B cell (primary cell): ENCODE data around the gene CBL. TPM values are rescaled to one million over a fixed set of nuclear protein-coding genes. Genes with fewer than 3 reads are reported as not detected.

Experiments used
- ATAC-seq: fragments of 200-7000 bp; cut with Tn5 transposase; one replicate; pipeline ENCODE4 v1.10.0; 2021; ENCODE audit warnings: low read depth, mild to moderate bottlenecking, moderate number of reproducible peaks, moderate library complexity
- CTCF ChIA-PET: fragments of 350-600 bp; sonication (Branson Sonifier 250); formaldehyde crosslinking; loops from one replicate; lab custom pipeline; 2021; ENCODE audit warnings: antibody characterized with exemption, inconsistent platforms; lab: Charles Lee
- POLR2A ChIA-PET: fragments of 350-600 bp; sonication (Branson Sonifier 250); formaldehyde crosslinking; loops from one replicate; lab custom pipeline; 2021; ENCODE audit warnings: antibody characterized with exemption; lab: Charles Lee
- DNase-seq: peaks from one replicate; pipeline ENCODE4 v3.0.0; 2013
- H2AFZ ChIP-seq: 2 replicates; pipeline ENCODE4 v1.6.1; 2012; ENCODE audit warnings: mild to moderate bottlenecking, low read depth, low read length; ENCODE audit not compliant: insufficient read depth, poor library complexity, severe bottlenecking
- H3K27ac ChIP-seq, 2 donors: 1 replicate in 1 of 2; 2 replicates in 1 of 2; pipeline ENCODE4 v1.5.1; 2012 to 2013; ENCODE audit warnings: low read length in 2 of 2, mild to moderate bottlenecking in 2 of 2, moderate library complexity in 1 of 2
- H3K27me3 ChIP-seq, 4 experiments: fragments of 200-600 bp in 1 of 4; sonication (generic) in 1 of 4; replicated peaks in 1 of 4; 1 replicate in 2 of 4; 2 replicates in 2 of 4; pipeline versions ENCODE4 v1.6.1 to v1.7.0; 2013 to 2016; ENCODE audit warnings: low read length in 3 of 4, mild to moderate bottlenecking in 2 of 4, mixed read lengths in 1 of 4, moderate library complexity in 1 of 4; ENCODE audit not compliant: insufficient read depth in 4 of 4, control insufficient read depth in 3 of 4; ENCODE audit errors: control extremely low read depth in 1 of 4
- H3K36me3 ChIP-seq, 2 experiments: replicated peaks in 1 of 2; 1 replicate in 1 of 2; 2 replicates in 1 of 2; pipeline versions ENCODE4 v1.6.1 to v1.7.1; 2013; ENCODE audit warnings: low read length in 1 of 2; ENCODE audit not compliant: insufficient read depth in 2 of 2, control insufficient read depth in 1 of 2; ENCODE audit errors: control extremely low read depth in 1 of 2, extremely low read depth in 1 of 2
- H3K4me1 ChIP-seq, 2 donors: fragments of 200-600 bp in 1 of 2; sonication (generic) in 1 of 2; 1 replicate in 1 of 2; 2 replicates in 1 of 2; pipeline versions ENCODE4 v1.5.1 to v1.6.1; 2013 to 2017; ENCODE audit warnings: low read length in 2 of 2; ENCODE audit not compliant: control insufficient read depth in 2 of 2, insufficient read depth in 2 of 2
- H3K4me2 ChIP-seq: replicated peaks from 2 replicates; pipeline ENCODE3; 2012; ENCODE audit warnings: mild to moderate bottlenecking, low read depth, low read length; ENCODE audit not compliant: poor library complexity, severe bottlenecking
- H3K4me3 ChIP-seq, 5 experiments: fragments of 200-600 bp in 1 of 5; sonication (generic) in 1 of 5; 1 replicate in 3 of 5; 2 replicates in 2 of 5; pipeline versions ENCODE4 v1.5.1 to v1.7.0; 2011 to 2016; ENCODE audit warnings: low read length in 4 of 5, mild to moderate bottlenecking in 4 of 5, low read depth in 2 of 5, control low read depth in 1 of 5, moderate library complexity in 1 of 5; ENCODE audit not compliant: insufficient read depth in 1 of 5; ENCODE audit errors: control extremely low read depth in 1 of 5, extremely low read depth in 1 of 5
- H3K79me2 ChIP-seq: fragments of 200-600 bp; sonication (generic); one replicate; pipeline ENCODE4 v1.6.0; 2016; ENCODE audit warnings: low read length; ENCODE audit not compliant: control insufficient read depth, insufficient read depth
- H3K9ac ChIP-seq: fragments of 200-600 bp; sonication (generic); 2 replicates; pipeline ENCODE4 v1.6.1; 2017; ENCODE audit warnings: mild to moderate bottlenecking, low read length, moderate library complexity
- H3K9me3 ChIP-seq, 3 donors: one replicate each; pipeline versions ENCODE4 v1.6.1 to v1.7.1; 2013; ENCODE audit warnings: low read length in 2 of 3; ENCODE audit not compliant: control insufficient read depth in 2 of 3, insufficient read depth in 1 of 3; ENCODE audit errors: control extremely low read depth in 1 of 3
- H4K20me1 ChIP-seq: 2 replicates; pipeline ENCODE4 v1.6.0; 2012; ENCODE audit warnings: mild to moderate bottlenecking, low read length; ENCODE audit not compliant: insufficient read depth, control insufficient read depth, poor library complexity, severe bottlenecking
- H3K27ac Mint-ChIP-seq: one replicate; pipeline ENCODE4 v1.8.0; 2021; ENCODE audit warnings: mixed read lengths
- H3K27me3 Mint-ChIP-seq: one replicate; pipeline ENCODE4 v1.8.0; 2021; ENCODE audit warnings: mixed read lengths
- H3K4me1 Mint-ChIP-seq: one replicate; pipeline ENCODE4 v1.8.0; 2021; ENCODE audit warnings: mixed read lengths
- H3K4me3 Mint-ChIP-seq: one replicate; pipeline ENCODE4 v1.8.0; 2021; ENCODE audit warnings: mixed read lengths
- H3K9me3 Mint-ChIP-seq: one replicate; pipeline ENCODE4 v1.8.0; 2022; ENCODE audit warnings: mixed read lengths; ENCODE audit not compliant: insufficient read depth
- EZH2 ChIP-seq: IDR thresholded peaks from 2 replicates; pipeline ENCODE4 v1.6.1; 2012; ENCODE audit warnings: borderline replicate concordance, low read depth, mild to moderate bottlenecking, moderate library complexity, low read length; ENCODE audit not compliant: insufficient read depth, poor library complexity, severe bottlenecking
- WGBS: methylation state at CpG from one replicate; pipeline ENCODE4 v1.1.5; 2013; ENCODE audit warnings: missing lambda C conversion rate; ENCODE audit not compliant: insufficient coverage; 5-methylcytosine and 5-hydroxymethylcytosine counted together
- intact Hi-C: fragments of 100-400 bp; cut with micrococcal nuclease; formaldehyde crosslinking; loops from one replicate; pipeline ENCODE4 v1.10.0; 2022
- polyA plus RNA-seq: library from polyadenylated mRNA; depleted of rRNA; stranded (reverse); fragments of >200 nt; gene quantifications from 2 replicates; pipeline ENCODE4 v1.2.3, GENCODE V29; 2012
- total RNA-seq, 2 donors: library from RNA; stranded (reverse); fragments of 120-200 nt in 1 of 2; gene quantifications; 1 replicate in 1 of 2; 2 replicates in 1 of 2; pipeline versions ENCODE4 v1.2.3 to v1.2.4, GENCODE V29; 2013 to 2022
- TF ChIP-seq, protein P1 (sequence below): fragments of 200-600 bp; IDR thresholded peaks from one replicate; pipeline ENCODE4 v1.8.0; 2022; ENCODE audit warnings: antibody characterized with exemption, mild to moderate bottlenecking

The CBL gene
- total and polyA plus RNA-seq, 2 donors (not counting 1 experiment from before 2014, with no cell fraction given), result 11.7 to 35.2 TPM

DNA sequence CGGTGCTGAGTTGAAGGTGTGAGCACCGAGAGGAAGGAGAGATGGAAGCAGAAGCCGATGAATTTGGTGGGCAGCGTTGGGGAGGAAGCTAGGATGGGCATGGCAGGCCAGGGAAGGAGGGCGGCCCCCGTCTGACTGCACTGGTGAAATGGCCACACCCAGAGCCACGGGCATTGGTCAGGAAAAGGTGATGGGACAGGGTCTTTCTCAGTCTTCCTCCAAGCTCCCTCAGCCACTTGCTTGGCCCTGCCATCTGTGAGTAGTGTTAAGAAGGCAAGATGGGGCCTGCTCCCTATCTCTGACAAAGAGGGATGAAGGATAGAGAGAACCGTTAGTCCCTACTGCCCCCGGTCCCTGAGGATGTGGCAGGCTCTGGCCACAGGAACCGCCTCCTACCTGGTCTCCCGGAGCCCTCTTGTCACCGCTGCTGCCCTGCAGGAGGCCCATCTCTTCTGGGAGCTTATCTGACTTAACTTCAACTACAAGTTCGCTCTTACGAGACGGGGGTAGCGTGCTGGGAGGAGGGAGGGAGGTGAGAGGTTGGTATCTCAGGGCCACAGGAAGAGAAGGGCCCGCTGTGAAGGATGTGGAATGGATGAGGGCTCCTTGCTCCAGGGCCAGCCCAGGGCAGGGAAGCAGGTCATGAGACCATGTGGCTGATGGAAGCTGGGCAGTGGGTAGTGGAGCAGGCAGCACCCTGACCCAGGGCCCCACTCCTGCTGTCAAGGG is 104.0 kb downstream of the CBL start:
- Histone ChIP-seq H3K36me3 (peaks cover 4 to 11% of the 10 kb centered on the region in 2 experiments), H3K27me3 (peaks cover 0 to 14% (median 4%) of the 10 kb centered on the region in 4 experiments), H3K9ac (no peak overlapping the region), H2AFZ (no peak overlapping the region), H3K4me3 (no peak overlapping the region), H3K4me1 (peaks cover 8% of the 10 kb centered on the region in 2 donors), H3K9me3 (no peaks in the 10 kb centered on the region), H3K79me2 (no peaks in the 10 kb centered on the region), H3K4me2 (no peak overlapping the region), H3K27ac (no peak overlapping the region), H4K20me1 (no peaks in the 10 kb centered on the region)
- no peak for DNase-seq
- CTCF ChIA-PET, result interaction anchor here (0.7 kb wide), 1 partner anchor 105 kb away, joined by 3 read pairs; no protein-coding TSS in a partner anchor
- Mint-ChIP-seq H3K4me3 (no peak overlapping the region), H3K27ac (no peak overlapping the region), H3K9me3 (no peaks in the 10 kb centered on the region), H3K27me3 (peaks cover under 1% of the 10 kb centered on the region), H3K4me1 (peaks cover 6% of the 10 kb centered on the region)
- intact Hi-C loops, result no loop called here
- no peak for TF ChIP-seq EZH2
- TF ChIP-seq, protein P1, sequence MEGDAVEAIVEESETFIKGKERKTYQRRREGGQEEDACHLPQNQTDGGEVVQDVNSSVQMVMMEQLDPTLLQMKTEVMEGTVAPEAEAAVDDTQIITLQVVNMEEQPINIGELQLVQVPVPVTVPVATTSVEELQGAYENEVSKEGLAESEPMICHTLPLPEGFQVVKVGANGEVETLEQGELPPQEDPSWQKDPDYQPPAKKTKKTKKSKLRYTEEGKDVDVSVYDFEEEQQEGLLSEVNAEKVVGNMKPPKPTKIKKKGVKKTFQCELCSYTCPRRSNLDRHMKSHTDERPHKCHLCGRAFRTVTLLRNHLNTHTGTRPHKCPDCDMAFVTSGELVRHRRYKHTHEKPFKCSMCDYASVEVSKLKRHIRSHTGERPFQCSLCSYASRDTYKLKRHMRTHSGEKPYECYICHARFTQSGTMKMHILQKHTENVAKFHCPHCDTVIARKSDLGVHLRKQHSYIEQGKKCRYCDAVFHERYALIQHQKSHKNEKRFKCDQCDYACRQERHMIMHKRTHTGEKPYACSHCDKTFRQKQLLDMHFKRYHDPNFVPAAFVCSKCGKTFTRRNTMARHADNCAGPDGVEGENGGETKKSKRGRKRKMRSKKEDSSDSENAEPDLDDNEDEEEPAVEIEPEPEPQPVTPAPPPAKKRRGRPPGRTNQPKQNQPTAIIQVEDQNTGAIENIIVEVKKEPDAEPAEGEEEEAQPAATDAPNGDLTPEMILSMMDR, result no peak
- ATAC-seq, result no peak
- POLR2A ChIA-PET, result no interaction called here
- WGBS, result 91% methylated on average over 17 of the region's 17 CpGs

DNA sequence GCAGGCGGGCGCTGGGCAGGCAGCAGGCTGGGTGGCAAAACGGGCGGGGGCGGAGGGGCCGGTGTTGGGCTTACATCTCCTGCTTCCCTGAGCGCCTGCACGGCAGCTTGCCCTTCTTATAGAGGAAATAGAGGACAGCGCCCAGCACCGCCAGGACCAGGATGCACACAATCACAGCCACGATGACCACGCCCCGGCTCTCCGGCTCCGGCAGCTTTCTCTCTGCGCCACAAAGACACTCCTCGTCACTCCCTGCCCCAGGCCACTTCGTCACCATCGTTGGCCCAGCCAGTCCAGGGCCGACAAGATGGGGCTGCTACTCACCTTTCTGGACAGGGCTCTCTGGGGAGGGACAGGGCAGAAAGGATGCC is 104.5 kb downstream of the CBL start:
- H3K9me3 ChIP-seq, result peaks cover 0 to under 1% (median 0%) of the 10 kb centered on the region in 3 donors
- Mint-ChIP-seq H3K4me1 (peaks cover 12% of the 10 kb centered on the region), H3K27me3 (peaks cover 6% of the 10 kb centered on the region), H3K9me3 (no peaks in the 10 kb centered on the region), H3K27ac (no peak overlapping the region), H3K4me3 (no peak overlapping the region)
- TF ChIP-seq, protein P1, result no peak
- no peak for TF ChIP-seq EZH2
- no peak overlapping the region for H2AFZ ChIP-seq
- H3K4me2 ChIP-seq, result no peak overlapping the region
- WGBS, result 92% methylated on average over 20 of the region's 20 CpGs
- no peaks in the 10 kb centered on the region for H3K79me2 ChIP-seq
- peaks cover 0 to 19% (median 7%) of the 10 kb centered on the region in 4 experiments for H3K27me3 ChIP-seq
- no peak overlapping the region for H3K4me3 ChIP-seq
- intact Hi-C loops, result no loop called here
- no peaks in the 10 kb centered on the region for H4K20me1 ChIP-seq
- peaks cover 13% of the 10 kb centered on the region in 2 donors for H3K4me1 ChIP-seq
- CTCF ChIA-PET, result no interaction called here
- DNase-seq (no peak), ATAC-seq (no peak)
- POLR2A ChIA-PET, result no interaction called here
- H3K36me3 ChIP-seq, result peaks cover 4 to 7% of the 10 kb centered on the region in 2 experiments
- no peak overlapping the region for H3K9ac ChIP-seq
- H3K27ac ChIP-seq, result no peak overlapping the region
